HG03060 (cell line): Measurements from ENCODE around the gene ABCC6.
"Not testable (repeated sequence)": the region's sequence is repeated elsewhere in the genome, so short reads cannot be mapped to it uniquely, and the experiment has no call there.

Source experiments
- ATAC-seq: cut with Tn5 transposase; IDR thresholded peaks from one replicate; pipeline ENCODE4 v1.9.1; 2021; ENCODE audit warnings: low read depth, moderate number of reproducible peaks; ENCODE audit not compliant: unreplicated experiment

Gene ABCC6

DNA sequence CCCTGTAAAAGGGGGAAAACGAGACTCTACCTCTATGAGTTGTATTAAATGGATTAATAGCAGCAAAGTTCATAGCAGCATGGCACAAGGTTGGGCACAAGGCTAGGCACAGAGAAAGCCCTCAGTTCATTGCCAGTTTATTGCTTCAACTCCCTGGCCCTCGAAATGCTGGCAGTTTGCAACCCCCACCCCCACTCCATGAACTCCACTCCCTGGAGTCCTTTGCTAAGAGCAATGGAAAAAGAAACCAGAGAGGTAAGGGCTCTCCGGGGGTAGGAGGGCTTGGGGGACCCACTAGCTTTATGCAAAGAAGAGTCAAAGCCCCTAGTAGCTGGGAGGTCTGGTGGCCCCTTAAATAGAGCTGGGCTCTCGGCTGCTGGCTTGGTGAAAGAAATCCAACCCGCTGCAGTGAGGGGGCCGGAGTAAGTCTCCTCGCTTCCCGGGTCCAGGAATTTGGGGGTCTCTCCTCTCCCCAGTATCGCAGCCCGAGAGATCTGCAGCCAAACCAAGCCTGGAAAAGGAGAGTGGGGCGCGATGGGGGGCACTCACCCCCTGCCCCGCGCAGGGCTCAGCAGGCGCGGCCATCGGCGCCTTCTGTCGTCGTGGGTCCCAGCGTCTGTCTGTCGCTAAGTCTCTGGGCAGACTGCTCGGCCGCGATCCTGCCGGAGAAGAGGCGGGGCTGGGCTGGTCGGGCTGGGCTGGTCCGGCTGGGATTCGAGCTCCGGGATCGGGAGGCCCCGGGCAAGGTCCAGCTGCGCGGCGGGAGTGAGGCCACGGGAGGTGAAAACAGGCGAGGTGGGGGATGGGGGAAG, at the start of gene ABCC6:
TSS of gene ABCC6 (minus strand) at position 645 of the 812 bp plus-strand sequence. CDS start at position 585, 60 bp downstream.
- not testable (repeated sequence) for ATAC-seq

GRCh38 chr16:16272573-16273221, 49.4 kb upstream of the ABCC6 start:
- not testable (repeated sequence) for ATAC-seq

DNA sequence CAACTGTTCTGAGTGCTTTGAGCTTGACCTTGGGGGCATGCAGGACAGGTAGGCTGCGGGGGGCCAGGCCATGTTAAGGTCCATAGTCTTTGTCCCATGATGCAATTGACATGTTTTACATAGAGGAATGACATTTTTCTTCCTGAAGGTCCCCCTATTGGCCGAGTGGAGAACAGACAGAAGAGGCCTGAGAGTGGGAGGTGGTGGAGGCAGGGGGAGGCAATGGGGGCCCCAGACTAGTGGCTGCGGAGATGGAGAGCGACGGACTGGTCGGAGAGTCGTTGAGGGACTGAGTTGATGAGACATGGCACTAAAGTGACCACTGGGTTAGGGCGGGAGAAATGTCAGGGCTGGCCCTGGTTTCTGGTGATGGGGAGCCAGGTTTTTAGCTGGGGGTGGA, 48.4 kb upstream of the ABCC6 start:
- ATAC-seq, result not testable (repeated sequence)

DNA sequence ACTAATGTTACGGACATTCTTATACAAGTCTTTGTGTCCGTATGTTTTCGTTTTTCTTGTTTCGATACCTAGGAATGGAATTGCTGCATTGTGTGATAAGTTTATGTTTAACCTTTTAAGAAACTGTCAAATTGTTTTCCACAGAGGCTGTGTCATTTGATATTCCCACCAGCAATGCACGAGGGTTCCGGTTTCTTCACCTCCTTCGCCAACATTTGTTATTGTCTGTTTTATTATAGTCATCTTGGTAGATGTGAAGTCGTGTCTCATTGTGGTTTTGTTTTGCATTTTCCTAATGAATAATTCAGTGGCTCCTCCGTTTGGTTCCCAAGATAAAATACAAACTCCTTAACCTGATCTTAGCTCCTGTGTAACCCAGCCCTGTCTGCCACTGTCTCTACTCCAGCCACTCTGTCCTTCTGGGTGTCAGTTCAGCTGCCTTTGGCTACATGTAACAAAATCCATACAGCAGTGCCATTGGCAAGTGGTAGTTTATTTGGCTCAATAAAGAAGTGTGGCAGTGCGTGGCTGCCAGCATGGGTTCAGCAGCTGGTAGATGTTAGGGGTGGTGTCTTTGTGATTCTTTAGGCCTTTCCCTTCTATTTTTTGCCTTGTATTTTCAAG, 45.0 kb upstream of the ABCC6 start:
- not testable (repeated sequence) for ATAC-seq

DNA sequence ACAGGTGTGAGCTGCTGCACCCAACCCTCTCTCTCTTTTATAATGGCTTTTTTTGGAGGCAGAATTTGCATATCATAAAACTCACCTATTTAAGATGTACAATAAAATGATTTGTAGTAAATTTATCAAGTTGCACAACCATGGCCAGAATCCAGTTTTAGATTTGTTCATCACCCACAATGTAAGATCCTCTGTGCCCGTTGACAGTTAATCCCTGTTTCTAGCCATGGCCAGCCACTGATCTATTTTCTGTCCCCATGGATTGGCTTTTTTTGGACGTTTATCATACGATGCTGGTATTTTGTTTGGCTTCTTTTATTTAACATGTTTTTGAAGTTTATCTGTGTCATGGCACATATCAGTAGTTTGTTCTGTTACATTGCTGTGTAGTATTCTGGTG, 44.4 kb upstream of the ABCC6 start:
- ATAC-seq, result not testable (repeated sequence)

- ATAC-seq, result not testable (repeated sequence)
Measured at GRCh38 chr16:16265044-16265443, 41.8 kb upstream of the ABCC6 start.

DNA sequence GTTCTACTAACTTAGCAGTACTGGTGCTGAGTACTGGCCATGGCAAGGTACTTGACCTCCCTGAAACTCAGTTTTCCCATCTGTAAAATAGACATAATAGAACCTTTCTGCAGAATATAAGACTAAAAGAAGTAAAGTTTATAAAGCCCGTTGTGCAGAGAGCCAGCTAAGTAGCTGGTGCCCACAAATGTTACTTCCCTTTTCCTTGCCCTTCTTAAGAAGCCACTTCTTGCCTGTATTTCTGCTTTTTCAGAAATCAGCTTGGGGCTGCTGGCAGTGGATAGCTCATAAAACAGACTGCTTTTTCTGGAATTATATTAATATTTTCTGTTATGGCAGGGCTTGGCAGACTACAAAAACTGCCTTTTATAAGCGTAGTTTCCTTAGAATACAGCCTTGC, 40.7 kb upstream of the ABCC6 start:
- ATAC-seq, result not testable (repeated sequence)

DNA sequence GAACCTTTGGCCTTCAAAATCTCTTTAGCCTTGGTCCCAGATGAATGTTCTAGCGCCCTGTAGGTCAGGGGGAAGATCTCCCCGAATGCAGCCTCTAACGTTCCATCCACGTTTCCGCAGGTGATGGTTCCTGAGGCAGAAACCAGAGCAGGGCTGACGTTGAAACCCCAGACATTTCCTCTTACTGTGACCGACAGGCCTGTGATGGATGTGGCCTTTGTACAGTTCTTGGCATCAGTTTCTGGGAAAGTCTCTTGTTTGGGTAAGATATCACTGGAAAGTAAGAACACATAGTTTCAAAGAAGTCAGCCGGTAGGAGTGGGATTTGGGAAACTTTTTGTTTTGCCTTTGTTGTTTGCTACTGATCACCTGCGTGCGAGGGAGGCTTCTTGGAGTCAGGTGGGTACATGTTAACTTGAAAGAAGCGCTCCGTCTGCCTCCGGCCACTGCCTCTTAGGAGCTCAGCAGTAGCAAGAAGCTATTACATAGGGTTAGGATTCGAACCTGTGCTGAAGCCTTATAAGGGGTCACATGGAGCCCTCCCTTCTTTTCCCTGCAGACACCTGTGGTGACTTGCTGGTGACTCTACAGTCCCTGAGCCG, 39.8 kb upstream of the ABCC6 start:
- ATAC-seq, result not testable (repeated sequence)

GRCh38 chr16:16259971-16260370, 36.7 kb upstream of the ABCC6 start:
- not testable (repeated sequence) for ATAC-seq

GRCh38 chr16:16258822-16259221, 35.5 kb upstream of the ABCC6 start:
- ATAC-seq, result not testable (repeated sequence)

DNA sequence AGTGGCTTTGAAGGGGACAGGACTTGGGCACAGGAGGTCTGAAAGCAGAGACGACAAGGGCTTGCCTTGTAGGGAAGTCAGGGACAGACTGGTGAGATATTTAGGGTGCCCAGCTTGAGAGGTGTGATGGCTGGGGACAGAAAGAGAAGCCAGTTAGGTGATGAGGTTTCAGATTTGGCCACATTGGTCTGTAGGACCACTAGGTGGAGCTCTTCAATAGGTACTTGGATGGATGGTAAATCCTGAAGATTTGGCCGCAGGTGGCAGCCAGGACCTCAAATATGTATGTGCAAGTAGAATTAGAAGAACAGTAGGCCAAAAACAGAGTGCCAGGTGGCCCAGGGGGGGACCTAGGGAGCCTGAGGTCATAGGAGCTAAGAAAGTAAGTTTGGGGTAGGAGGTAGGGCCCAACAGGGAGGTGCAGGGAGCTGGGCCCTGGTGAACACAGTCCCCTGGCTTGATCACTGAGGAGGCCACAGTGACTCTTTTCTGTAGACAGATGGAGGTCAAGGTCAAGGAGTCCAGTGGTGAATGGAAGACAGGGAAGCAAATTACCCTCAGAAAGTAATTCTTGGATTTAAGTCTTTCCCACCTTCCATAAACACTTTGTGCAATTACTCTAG, 34.1 kb upstream of the ABCC6 start:
- ATAC-seq, result not testable (repeated sequence)

- not testable (repeated sequence) for ATAC-seq
Measured at GRCh38 chr16:16252377-16252776, 29.1 kb upstream of the ABCC6 start.

GRCh38 chr16:16249621-16250330, 26.5 kb upstream of the ABCC6 start:
- not testable (repeated sequence) for ATAC-seq

DNA sequence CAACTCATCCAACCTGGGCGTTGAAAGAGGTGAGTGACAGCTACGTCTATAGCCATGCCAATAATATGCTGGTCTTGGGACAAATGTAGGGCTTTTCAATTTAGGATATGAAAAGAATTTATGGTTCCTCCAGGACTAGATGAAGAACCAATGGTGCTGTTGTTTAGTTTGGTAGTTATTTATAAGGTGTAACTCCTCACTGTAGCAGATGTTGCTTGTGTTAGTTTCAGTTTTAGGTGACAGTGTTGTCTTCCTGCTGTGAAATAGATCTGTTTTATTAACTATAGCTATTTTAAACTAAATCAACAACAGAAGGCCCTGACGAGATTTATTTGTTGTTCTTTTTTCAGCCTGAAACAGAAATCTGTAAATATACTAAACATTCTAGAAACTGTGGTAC, 24.1 kb upstream of the ABCC6 start:
- ATAC-seq, result not testable (repeated sequence)

- ATAC-seq, result not testable (repeated sequence)
Measured at GRCh38 chr16:16246578-16247262, 23.4 kb upstream of the ABCC6 start.

DNA sequence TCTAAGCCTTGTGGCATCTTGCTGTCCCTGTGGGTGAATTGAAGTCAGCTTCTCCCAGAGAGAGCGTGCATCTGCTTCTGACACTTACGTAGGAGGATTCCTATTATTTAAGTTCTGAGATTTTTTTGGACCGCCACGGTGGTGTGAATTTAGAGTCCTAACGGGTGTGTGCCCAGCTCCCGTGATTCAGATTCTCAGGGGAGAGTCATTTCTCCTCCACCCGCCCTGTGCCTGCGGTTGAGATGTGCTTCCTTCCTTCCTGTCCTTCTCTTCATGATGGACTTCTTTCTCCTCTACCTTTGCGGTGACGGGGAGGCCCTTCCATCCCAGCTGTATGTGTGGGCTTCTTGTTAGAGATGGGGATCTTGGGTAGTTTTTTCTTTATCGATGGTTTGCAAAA, 20.6 kb upstream of the ABCC6 start:
- not testable (repeated sequence) for ATAC-seq

- ATAC-seq, result not testable (repeated sequence)
Measured at GRCh38 chr16:16240667-16241066, 17.4 kb upstream of the ABCC6 start.

DNA sequence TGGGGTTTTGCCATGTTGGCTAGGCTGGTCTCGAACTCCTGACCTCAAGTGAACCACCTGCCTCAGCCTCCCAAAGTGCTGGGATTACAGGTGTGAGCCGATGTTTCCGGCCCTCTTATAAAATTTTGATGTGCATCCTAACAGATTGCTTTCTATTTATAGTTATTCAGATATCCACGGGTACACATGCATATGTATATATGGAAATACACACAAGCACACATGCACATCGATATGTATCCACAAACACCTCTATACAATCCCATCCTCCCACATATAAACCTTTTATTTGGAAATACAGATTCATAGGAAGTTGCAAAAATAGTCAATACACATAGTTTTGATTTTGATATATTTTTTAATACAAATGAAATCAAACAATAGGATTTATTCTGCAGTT, 14.4 kb upstream of the ABCC6 start:
- not testable (repeated sequence) for ATAC-seq

DNA sequence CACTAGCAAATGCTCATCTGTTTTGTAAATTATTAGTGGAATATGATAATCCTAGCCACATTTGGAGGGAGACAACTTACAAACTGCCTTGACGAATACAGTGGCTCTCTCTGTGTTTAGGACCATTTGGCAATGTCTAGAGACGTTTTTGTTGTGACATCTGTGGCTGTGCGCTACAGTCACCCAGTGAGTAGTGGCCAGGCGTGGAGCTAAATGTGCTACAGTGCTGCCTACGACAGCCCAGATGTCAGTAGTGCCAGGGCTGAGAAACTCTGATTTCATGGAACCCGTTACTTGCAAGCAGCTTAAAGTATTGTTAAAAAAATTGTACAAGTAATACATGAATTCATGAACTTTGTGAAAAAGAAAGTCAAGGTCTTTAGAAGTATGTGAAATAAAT, 13.8 kb upstream of the ABCC6 start:
- not testable (repeated sequence) for ATAC-seq
